IPS-18c (cell line): ENCODE measurements around the gene ELP1.
"Not testable (repeated sequence)": the region's sequence is repeated elsewhere in the genome, so short reads cannot be mapped to it uniquely, and the experiment has no call there.

Experiments
- H3K4me3 ChIP-seq: 2 replicates; pipeline ENCODE4 v1.7.0; 2013; ENCODE audit warnings: low read depth, mild to moderate bottlenecking, low read length, moderate library complexity; ENCODE audit not compliant: insufficient read depth
- H3K9me3 ChIP-seq: one replicate; pipeline ENCODE4 v1.6.1; 2013; ENCODE audit warnings: mild to moderate bottlenecking, low read length, moderate library complexity; ENCODE audit not compliant: control insufficient read depth, insufficient read depth

Gene ELP1, protein sequence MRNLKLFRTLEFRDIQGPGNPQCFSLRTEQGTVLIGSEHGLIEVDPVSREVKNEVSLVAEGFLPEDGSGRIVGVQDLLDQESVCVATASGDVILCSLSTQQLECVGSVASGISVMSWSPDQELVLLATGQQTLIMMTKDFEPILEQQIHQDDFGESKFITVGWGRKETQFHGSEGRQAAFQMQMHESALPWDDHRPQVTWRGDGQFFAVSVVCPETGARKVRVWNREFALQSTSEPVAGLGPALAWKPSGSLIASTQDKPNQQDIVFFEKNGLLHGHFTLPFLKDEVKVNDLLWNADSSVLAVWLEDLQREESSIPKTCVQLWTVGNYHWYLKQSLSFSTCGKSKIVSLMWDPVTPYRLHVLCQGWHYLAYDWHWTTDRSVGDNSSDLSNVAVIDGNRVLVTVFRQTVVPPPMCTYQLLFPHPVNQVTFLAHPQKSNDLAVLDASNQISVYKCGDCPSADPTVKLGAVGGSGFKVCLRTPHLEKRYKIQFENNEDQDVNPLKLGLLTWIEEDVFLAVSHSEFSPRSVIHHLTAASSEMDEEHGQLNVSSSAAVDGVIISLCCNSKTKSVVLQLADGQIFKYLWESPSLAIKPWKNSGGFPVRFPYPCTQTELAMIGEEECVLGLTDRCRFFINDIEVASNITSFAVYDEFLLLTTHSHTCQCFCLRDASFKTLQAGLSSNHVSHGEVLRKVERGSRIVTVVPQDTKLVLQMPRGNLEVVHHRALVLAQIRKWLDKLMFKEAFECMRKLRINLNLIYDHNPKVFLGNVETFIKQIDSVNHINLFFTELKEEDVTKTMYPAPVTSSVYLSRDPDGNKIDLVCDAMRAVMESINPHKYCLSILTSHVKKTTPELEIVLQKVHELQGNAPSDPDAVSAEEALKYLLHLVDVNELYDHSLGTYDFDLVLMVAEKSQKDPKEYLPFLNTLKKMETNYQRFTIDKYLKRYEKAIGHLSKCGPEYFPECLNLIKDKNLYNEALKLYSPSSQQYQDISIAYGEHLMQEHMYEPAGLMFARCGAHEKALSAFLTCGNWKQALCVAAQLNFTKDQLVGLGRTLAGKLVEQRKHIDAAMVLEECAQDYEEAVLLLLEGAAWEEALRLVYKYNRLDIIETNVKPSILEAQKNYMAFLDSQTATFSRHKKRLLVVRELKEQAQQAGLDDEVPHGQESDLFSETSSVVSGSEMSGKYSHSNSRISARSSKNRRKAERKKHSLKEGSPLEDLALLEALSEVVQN (N-terminal part only)

DNA sequence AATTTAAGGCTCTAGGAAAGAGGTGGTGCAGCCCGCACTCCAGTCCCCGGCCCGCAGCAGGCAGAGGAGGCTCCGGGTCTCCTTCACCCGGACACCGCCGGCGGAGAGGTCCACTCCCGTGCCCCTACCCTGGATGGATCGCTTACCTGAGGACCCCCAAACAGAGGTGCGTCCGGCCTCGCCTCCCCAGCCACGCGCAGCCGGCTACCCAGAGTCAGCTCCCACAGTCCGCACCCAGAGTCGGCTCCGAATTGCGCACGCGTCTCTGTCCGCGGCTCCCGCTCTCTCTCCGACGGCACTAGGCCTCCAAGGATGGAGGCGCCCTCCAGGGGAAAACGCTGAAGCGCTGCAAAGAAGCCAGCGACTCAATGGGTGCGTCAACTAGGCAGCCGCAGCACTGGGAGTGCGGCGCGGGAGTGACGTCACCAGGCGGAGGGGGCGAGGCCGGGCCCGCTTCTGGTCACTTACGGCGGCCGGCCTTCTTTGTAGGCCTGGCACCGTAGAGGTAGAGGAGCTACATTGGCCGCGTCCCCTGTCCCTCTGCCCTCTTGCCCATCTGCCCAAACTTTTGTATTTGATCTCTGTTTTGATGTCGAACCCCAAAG, at the start of gene ELP1:
Gene ELP1, minus strand, starts transcription at position 407 of the 605 bp plus-strand sequence. CDS start 2,978 bp downstream, outside the sequence.
- Histone ChIP-seq H3K4me3 (peak within 1 kb of the TSS; percentile 100), H3K9me3 (no peaks in the 10 kb centered on the region)

DNA sequence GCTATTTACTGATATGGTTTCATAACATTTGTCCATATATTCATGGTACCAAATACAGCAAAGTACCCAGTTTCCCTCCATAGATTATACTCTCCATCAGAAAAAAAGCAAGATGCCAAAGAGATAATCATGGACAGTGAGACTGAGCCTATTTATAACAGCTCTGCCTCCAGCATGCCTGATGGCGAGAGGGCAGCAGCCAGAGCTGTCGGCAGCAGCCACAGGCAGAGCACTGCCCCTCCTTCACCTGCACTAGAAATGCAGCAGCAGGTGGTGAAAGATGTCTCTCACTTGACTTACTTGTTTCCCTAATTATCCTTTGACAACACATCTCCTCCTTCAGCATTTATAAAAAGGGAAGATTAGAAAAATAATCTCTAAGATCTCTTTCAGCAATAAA, 47.0 kb upstream of the ELP1 start:
- Histone ChIP-seq H3K9me3 (no peaks in the 10 kb centered on the region), H3K4me3 (no peak overlapping the region)

DNA sequence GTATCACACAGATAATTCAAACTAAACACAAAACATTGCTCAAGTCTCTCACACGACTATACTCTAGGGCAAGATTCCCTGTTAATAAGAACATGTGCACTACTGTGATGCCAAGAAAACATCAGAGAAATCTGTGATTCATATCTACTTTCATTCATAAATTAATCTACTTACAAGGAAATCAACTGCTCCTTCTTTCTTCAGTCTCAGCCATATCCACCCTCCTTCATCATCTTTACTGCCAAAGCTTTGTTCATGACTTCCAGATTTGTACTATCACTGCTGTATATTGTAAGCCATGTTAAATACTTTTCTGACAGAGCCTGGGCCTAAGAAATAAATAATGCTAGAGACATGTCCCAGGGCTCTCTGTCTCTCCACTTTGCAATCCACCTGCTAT, 44.3 kb upstream of the ELP1 start:
- H3K9me3 ChIP-seq: no peaks in the 10 kb centered on the region
- H3K4me3 ChIP-seq: no peak overlapping the region

DNA sequence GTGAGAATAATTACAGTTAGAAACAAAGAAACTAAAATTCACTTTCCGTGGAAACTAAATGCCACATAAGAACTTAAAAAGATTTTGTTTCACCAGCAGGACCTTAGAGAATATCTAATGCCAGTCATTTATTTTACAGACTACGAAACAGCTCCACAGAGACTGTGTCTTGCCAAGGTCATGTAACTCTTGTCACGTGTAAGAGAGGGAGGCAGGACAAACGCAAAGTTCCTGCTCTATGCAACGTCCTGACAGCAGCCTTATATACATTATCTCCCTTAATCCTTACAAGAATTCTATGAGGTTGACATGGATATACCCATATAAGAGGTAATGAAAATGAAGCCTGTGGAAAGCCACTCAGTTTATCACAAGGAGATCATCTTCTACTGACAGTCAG, 40.0 kb upstream of the ELP1 start:
- no peak overlapping the region for H3K4me3 ChIP-seq
- no peaks in the 10 kb centered on the region for H3K9me3 ChIP-seq

DNA sequence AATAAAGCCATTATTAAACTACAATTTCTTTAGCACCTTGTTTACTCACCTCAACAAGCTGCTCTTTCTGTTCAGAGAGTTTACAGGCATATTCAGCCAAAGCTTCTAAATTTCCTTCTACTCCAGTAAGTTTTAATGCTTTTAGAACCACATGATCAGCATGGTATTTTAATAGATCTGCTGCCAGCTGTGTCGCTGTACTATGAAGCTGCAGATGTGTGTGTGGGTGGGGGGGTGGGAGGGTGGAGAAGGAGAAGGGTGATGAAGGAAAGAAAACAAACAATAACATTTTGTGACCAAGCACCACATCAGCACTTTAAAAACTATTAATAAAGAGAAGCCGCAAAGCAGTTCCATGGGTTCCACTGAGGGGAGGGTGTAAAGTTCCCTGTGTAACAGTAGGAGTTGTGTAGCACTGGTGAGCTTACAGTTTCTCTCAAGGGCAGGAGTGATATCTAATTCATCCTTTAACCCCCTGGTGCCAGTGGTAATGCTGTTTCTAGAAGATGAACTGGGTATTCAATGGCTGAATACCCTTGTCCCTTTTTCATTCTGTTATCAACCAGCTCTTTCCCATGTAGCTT, 38.8 kb upstream of the ELP1 start:
- no peak overlapping the region for H3K4me3 ChIP-seq
- no peaks in the 10 kb centered on the region for H3K9me3 ChIP-seq

DNA sequence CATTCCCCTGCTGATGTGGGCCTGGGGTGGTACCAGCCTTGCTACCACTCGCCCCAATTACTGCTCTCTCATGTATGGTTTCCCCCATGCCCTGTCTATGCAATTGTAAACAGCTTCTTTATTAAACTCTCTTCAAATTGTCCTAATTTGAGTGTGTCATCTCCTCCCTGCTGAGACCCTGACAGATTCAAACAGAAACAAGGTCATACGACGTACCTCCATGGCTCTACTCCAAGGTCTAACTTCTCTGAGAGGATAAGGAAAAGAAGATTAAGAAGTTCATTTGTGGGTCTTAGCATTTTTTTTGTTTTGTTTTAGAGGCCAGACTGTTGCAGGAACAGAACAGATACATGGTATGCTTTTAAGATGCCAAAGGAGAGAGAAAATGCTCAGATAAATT, 38.3 kb upstream of the ELP1 start:
- H3K4me3 ChIP-seq: no peak overlapping the region
- H3K9me3 ChIP-seq: no peaks in the 10 kb centered on the region

DNA sequence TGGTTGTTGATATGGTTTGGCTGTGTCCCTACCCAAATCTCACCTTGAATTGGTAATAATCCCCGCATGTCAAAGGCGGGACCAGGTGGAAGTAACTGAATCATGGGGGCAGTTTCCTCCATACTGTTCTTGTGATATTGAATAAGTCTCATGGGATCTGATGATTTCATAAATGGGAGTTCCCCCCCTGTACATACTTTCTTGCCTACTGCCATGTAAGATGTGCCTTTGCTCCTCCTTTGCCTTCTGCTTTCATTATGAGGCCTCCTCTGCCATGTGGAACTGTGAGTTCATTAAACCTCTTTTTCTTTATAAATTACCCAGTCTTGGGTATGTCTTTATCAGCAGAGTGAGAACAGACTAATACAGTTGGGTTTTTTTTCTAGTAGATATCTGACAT, 37.5 kb upstream of the ELP1 start:
- not testable (repeated sequence) for H3K9me3 ChIP-seq, H3K4me3 ChIP-seq

DNA sequence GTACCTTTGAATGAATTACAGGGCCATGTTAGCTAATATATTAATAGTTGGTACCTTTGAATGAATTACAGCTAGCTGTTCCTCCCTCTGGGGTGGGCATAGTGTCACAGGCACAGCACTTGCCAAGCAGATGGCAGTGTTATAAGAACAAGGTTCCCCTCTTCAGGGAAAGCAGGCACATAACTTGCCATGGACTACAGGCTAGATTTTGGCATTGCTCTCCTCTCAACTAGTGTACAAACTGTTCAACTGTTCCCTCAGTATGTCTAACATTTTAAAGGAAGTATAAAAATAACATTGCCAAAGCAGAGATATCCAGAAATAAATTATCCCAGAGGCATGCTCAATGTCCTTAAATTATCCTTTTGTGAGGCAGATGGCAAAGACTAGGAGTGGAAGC, 34.0 kb upstream of the ELP1 start:
- Histone ChIP-seq H3K9me3 (no peaks in the 10 kb centered on the region), H3K4me3 (no peak overlapping the region)

DNA sequence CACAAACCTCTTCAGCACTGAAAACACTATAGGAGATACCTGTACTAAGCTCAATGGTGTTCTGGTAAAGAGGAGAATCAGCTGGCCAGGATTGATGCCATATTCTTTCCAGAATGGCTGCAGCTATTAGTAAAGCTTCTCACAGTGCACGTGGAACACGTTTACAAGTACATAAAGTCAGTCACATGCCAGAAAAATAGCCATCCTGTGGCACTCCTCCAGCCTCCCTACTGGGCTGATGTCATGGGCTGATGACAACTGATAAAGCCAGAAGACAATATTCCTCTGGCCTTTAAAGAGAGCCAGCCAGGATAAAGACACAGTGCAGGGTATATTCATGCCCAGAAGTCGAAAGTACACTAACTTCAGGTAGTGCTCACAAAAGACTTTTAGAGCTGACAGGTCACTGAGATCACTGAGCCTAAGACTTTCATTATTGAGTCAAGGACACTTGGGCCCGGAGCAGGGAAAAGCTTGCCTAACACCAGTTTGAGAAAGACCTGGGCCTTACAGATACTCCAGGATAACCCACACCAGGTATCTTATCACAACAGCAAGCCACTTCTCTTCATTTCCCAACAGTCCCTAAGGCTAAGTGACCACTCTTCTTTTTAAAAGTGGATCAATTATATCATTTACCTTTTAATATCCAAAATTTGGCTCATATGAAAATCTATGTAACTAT, 29.7 kb upstream of the ELP1 start:
- Histone ChIP-seq H3K4me3 (no peak overlapping the region), H3K9me3 (no peaks in the 10 kb centered on the region)

DNA sequence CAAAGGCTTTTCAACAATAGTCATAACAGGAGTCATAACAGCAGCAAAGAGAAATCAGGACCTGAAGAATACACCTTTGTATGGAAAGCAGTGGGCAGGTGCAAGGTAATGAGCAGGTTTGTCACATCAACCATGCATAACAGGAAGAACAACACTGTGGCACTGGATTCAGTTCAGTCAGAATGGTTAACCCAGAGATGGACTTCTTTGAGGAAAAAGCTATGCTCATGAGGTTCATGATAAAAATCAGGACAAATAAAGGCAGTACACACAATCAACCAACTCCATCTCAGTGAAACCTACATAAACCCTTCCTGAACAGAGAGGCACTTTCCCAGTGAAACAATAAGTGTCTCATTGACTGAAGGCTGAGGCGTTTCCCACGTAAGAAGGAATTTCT, 27.2 kb upstream of the ELP1 start:
- Histone ChIP-seq H3K4me3 (no peak overlapping the region), H3K9me3 (no peaks in the 10 kb centered on the region)

DNA sequence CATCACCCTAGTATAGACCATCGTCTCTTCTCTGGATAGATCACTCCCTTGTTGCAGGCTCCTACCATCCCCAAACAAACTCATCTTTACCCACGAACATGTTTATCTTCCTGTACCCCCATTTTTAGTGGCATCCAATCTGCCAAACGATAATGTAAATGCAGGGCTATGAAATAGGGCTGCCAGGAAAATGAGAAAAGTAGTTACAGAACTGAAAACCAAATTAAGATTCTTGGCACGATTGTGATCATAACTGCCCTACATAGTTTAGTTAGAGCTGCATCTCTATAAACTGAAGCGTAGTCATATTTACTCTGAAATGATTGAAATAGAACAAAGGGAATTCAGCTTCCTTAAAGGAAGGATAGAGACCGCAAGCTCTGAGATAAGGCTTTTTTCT, 26.4 kb upstream of the ELP1 start:
- H3K9me3 ChIP-seq: no peaks in the 10 kb centered on the region
- no peak overlapping the region for H3K4me3 ChIP-seq

DNA sequence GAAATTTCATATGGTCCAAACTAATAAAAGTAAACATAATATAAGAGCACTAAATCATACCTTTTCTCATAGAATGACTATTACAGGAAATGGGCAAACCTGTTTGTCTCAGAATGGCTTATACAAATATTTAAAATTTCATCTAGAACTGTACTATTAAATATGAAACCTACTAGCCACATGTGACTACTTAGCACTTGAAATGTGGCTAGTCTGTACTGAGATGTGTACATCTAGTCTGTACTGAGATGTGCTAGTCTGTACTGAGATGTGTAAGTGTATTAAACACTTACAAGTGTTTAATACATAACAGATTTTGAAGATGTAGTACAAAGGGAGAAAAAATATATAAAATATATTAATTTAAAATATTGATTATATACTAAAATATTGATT, 22.7 kb upstream of the ELP1 start:
- no peaks in the 10 kb centered on the region for H3K9me3 ChIP-seq
- H3K4me3 ChIP-seq: no peak overlapping the region

DNA sequence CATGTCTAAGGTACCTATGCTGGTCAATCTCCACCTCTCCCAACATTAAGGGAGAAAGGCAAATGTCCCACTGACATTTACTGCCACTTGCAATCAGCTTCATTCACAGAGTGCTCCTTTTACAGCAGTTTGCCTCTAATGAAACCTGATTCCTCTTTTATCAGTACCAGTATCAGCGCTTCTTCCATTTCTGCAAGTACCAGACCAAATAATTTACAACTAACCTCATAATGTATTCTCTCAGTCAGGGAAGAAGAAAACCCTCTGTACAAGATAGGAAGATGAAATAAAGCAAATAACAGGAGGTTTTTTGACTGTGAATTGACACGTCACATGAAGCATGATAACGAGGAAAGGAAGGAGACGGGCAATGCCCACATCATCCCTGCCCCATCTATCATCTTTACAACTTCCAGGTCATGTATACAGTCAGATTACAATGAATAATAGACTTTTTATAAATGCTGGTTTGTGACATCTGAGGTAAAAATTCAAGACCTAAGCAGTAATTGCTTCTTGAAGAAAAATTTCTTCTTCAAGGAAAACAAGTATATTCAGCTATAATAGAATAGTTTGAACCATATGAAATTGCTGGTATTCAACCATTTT, 22.2 kb upstream of the ELP1 start:
- no peak overlapping the region for H3K4me3 ChIP-seq
- no peaks in the 10 kb centered on the region for H3K9me3 ChIP-seq

DNA sequence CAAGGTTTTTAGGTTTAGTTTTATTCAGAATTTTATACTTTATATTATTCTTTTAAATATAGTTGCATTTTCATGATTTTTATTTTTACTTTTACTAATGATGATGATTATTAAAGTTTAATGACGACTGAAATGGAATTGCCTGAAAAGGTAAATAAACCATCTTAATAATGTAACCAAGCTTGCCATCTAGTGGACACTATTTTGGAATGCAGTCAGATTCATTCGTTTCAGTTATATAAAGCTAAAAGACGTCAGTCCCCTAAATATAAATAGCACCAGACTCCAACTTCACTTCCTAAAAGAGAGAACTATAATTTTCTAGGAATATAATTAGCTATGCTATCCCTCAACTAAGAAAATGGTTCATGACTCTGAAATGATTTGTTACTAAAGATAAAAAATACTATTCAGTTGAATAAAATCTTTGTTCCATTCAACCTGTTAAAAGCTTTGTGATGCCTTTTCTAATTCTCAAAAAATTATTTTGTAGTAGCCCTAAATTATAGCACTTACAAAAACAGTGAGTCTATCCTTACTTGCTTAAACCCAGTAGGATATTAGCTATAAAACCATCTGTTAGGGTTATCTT, 20.2 kb upstream of the ELP1 start:
- Histone ChIP-seq H3K9me3 (no peaks in the 10 kb centered on the region), H3K4me3 (no peak overlapping the region)

DNA sequence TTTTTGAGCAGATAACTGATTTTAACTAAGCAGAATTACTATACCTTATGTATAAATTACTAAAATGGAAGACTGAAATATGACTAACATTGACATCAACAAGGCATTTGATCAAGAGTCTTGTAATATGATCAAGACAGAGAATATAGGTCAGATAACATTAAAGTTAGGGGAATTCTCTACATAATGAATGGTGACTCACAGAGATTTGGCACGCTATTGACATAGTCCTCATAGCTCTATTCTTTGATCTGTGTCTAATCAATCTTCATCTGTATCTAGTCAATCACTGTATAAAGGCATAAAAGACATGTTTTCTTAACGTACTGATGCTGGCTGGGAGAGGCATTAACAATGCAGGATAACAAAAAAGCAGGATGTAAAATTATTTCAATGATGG, 17.7 kb upstream of the ELP1 start:
- Histone ChIP-seq H3K9me3 (no peaks in the 10 kb centered on the region), H3K4me3 (no peak overlapping the region)

DNA sequence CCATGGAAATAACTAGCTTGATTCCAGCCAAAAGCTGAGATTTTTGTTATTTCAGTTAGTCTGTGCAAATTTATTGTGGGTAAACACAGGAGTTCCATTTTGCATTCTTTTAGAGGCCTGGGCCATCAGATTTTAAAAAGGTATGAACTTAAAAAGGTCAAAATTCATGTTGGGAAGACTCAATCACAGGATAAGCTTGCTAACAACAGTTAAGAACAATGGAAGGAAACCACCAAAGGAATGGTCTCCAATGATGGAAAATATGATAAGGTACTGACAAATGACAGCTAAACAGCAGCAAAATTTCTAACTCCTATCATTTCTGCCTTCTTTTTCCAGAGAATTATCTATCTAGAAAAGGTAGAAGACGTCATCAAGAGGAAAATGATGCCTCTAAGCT, 16.2 kb upstream of the ELP1 start:
- Histone ChIP-seq H3K4me3 (no peak overlapping the region), H3K9me3 (no peaks in the 10 kb centered on the region)
